T-helper 1 cell treated with Interleukin-12 subunit alpha and Interleukin-12 subunit beta and Interleukin-4 antibody, amounts not matched to agents 30 μg/mL and 1 μg/mL, for 36 hours (primary cell): ENCODE results near the gene WNT3.
A peak's percentile ranks its signal among the peaks of the same experiment; 100 is the strongest.
"Not testable (repeated sequence)": the region's sequence is repeated elsewhere in the genome, so short reads cannot be mapped to it uniquely, and the experiment has no call there.

Source experiments
- H3K27ac Mint-ChIP-seq: one replicate; pipeline ENCODE4 v1.8.0; 2021; ENCODE audit warnings: mild to moderate bottlenecking, mixed read lengths
- H3K27me3 Mint-ChIP-seq: one replicate; pipeline ENCODE4 v1.8.0; 2021; ENCODE audit warnings: low read depth, mixed read lengths
- H3K36me3 Mint-ChIP-seq: one replicate; pipeline ENCODE4 v1.8.0; 2021; ENCODE audit warnings: low read depth, mixed read lengths
- H3K4me1 Mint-ChIP-seq: one replicate; pipeline ENCODE4 v1.8.0; 2021; ENCODE audit warnings: low read depth, mixed read lengths
- H3K4me3 Mint-ChIP-seq: one replicate; pipeline ENCODE4 v1.8.0; 2021; ENCODE audit warnings: mild to moderate bottlenecking, moderate library complexity, mixed read lengths
- H3K9me3 Mint-ChIP-seq: one replicate; pipeline ENCODE4 v1.8.0; 2021; ENCODE audit warnings: mixed read lengths

The WNT3 gene

GRCh38 chr17:46773676-46774075, 44.8 kb downstream of the WNT3 start:
- no peaks in the 10 kb centered on the region for H3K9me3 Mint-ChIP-seq
- peaks cover 3% of the 10 kb centered on the region for H3K4me1 Mint-ChIP-seq
- no peaks in the 10 kb centered on the region for H3K36me3 Mint-ChIP-seq
- no peak overlapping the region for H3K27ac Mint-ChIP-seq
- H3K27me3 Mint-ChIP-seq: peaks cover 47% of the 10 kb centered on the region
- no peak overlapping the region for H3K4me3 Mint-ChIP-seq

GRCh38 chr17:46773221-46773605, 45.3 kb downstream of the WNT3 start:
- Mint-ChIP-seq H3K27ac (no peak overlapping the region), H3K4me1 (peaks cover 3% of the 10 kb centered on the region), H3K9me3 (no peaks in the 10 kb centered on the region), H3K4me3 (peak overlapping the region; percentile 56), H3K36me3 (no peaks in the 10 kb centered on the region), H3K27me3 (peaks cover 49% of the 10 kb centered on the region)

- peaks cover 3% of the 10 kb centered on the region for H3K4me1 Mint-ChIP-seq
- peak overlapping the region; percentile 63 for H3K4me3 Mint-ChIP-seq
- H3K27me3 Mint-ChIP-seq: peaks cover 47% of the 10 kb centered on the region
- H3K27ac Mint-ChIP-seq: no peak overlapping the region
- no peaks in the 10 kb centered on the region for H3K36me3 Mint-ChIP-seq
- H3K9me3 Mint-ChIP-seq: no peaks in the 10 kb centered on the region
Observed at GRCh38 chr17:46772475-46773220, 45.8 kb downstream of the WNT3 start.

GRCh38 chr17:46771561-46772474, 46.7 kb downstream of the WNT3 start:
- no peak overlapping the region for H3K27ac Mint-ChIP-seq
- H3K4me1 Mint-ChIP-seq: peaks cover 3% of the 10 kb centered on the region
- H3K4me3 Mint-ChIP-seq: peak overlapping the region; percentile 63
- no peaks in the 10 kb centered on the region for H3K9me3 Mint-ChIP-seq
- H3K36me3 Mint-ChIP-seq: no peaks in the 10 kb centered on the region
- peaks cover 49% of the 10 kb centered on the region for H3K27me3 Mint-ChIP-seq

GRCh38 chr17:46770818-46771560, 47.5 kb downstream of the WNT3 start:
- Mint-ChIP-seq H3K4me3 (peak overlapping the region; percentile 26), H3K9me3 (no peaks in the 10 kb centered on the region), H3K4me1 (peaks cover 3% of the 10 kb centered on the region), H3K27ac (no peak overlapping the region), H3K27me3 (peaks cover 49% of the 10 kb centered on the region), H3K36me3 (no peaks in the 10 kb centered on the region)

- H3K4me3 Mint-ChIP-seq: no peak overlapping the region
- peaks cover 49% of the 10 kb centered on the region for H3K27me3 Mint-ChIP-seq
- H3K27ac Mint-ChIP-seq: no peak overlapping the region
- H3K9me3 Mint-ChIP-seq: no peaks in the 10 kb centered on the region
- H3K36me3 Mint-ChIP-seq: no peaks in the 10 kb centered on the region
- H3K4me1 Mint-ChIP-seq: peaks cover 3% of the 10 kb centered on the region
Observed at GRCh38 chr17:46770439-46770817, 48.1 kb downstream of the WNT3 start.

- Mint-ChIP-seq H3K27ac (no peak overlapping the region), H3K9me3 (no peaks in the 10 kb centered on the region), H3K36me3 (no peaks in the 10 kb centered on the region), H3K4me1 (peaks cover 3% of the 10 kb centered on the region), H3K27me3 (peaks cover 49% of the 10 kb centered on the region), H3K4me3 (no peak overlapping the region)
Observed at GRCh38 chr17:46769531-46770438, 48.7 kb downstream of the WNT3 start.

- H3K27me3 Mint-ChIP-seq: peaks cover 42% of the 10 kb centered on the region
- not testable (repeated sequence) for H3K9me3 Mint-ChIP-seq, H3K27ac Mint-ChIP-seq, H3K4me1 Mint-ChIP-seq, H3K4me3 Mint-ChIP-seq, H3K36me3 Mint-ChIP-seq
Observed at GRCh38 chr17:46768896-46769295, 49.6 kb downstream of the WNT3 start.

GRCh38 chr17:46768540-46768870, 50.0 kb downstream of the WNT3 start:
- H3K9me3 Mint-ChIP-seq: no peaks in the 10 kb centered on the region
- H3K27me3 Mint-ChIP-seq: peaks cover 38% of the 10 kb centered on the region
- H3K4me3 Mint-ChIP-seq: no peak overlapping the region
- H3K27ac Mint-ChIP-seq: no peak overlapping the region
- H3K4me1 Mint-ChIP-seq: peaks cover 3% of the 10 kb centered on the region
- no peaks in the 10 kb centered on the region for H3K36me3 Mint-ChIP-seq

- Mint-ChIP-seq H3K36me3 (no peaks in the 10 kb centered on the region), H3K4me1 (peaks cover 2% of the 10 kb centered on the region), H3K4me3 (no peak overlapping the region), H3K9me3 (no peaks in the 10 kb centered on the region), H3K27me3 (peaks cover 25% of the 10 kb centered on the region), H3K27ac (no peak overlapping the region)
Observed at GRCh38 chr17:46766493-46767491, 51.7 kb downstream of the WNT3 start.

GRCh38 chr17:46765453-46765852, 53.0 kb downstream of the WNT3 start:
- Mint-ChIP-seq H3K27me3 (peaks cover 21% of the 10 kb centered on the region), H3K27ac (no peak overlapping the region), H3K4me1 (peaks cover 2% of the 10 kb centered on the region), H3K9me3 (no peaks in the 10 kb centered on the region), H3K36me3 (no peaks in the 10 kb centered on the region), H3K4me3 (no peak overlapping the region)

- H3K27me3 Mint-ChIP-seq: peaks cover 16% of the 10 kb centered on the region
- H3K36me3 Mint-ChIP-seq: no peaks in the 10 kb centered on the region
- no peak overlapping the region for H3K27ac Mint-ChIP-seq
- H3K4me3 Mint-ChIP-seq: no peak overlapping the region
- no peaks in the 10 kb centered on the region for H3K9me3 Mint-ChIP-seq
- H3K4me1 Mint-ChIP-seq: peaks cover 2% of the 10 kb centered on the region
Observed at GRCh38 chr17:46764709-46765401, 53.6 kb downstream of the WNT3 start.
